Lung (tissue), 12 donors: Measurements from ENCODE around the gene HS3ST2. TPM values are rescaled to one million over a fixed set of nuclear protein-coding genes. Genes with fewer than 3 reads are reported as not detected.

ENCODE experiments used
- ATAC-seq: fragments of 200-7000 bp; cut with Tn5 transposase; one replicate; pipeline ENCODE4 v1.9.1; 2020; ENCODE audit warnings: moderate number of reproducible peaks; ENCODE audit not compliant: insufficient read depth, low FRiP score
- DNase-seq, 3 donors: peaks; one replicate each; pipeline ENCODE4 v3.0.0-alpha.2; 2013 to 2017
- H3K27ac ChIP-seq, 2 donors: one replicate each; pipeline ENCODE4 v1.5.1; 2013; ENCODE audit warnings: mild to moderate bottlenecking in 2 of 2, moderate library complexity in 2 of 2, control low read depth in 1 of 2, inconsistent platforms in 1 of 2, low read depth in 1 of 2, low read length in 1 of 2
- H3K27me3 ChIP-seq, 3 donors: one replicate each; pipeline ENCODE4 v1.5.1; 2013; ENCODE audit warnings: low read length in 2 of 3; ENCODE audit not compliant: control insufficient read depth in 3 of 3, insufficient read depth in 3 of 3
- H3K36me3 ChIP-seq, 4 donors: one replicate each; pipeline ENCODE4 v1.5.1; 2013; ENCODE audit warnings: low read length in 4 of 4, mild to moderate bottlenecking in 1 of 4, moderate library complexity in 1 of 4; ENCODE audit not compliant: control insufficient read depth in 4 of 4, insufficient read depth in 4 of 4
- H3K4me1 ChIP-seq, 5 donors: one replicate each; pipeline ENCODE4 v1.5.1; 2013; ENCODE audit warnings: low read length in 5 of 5, mild to moderate bottlenecking in 2 of 5, moderate library complexity in 1 of 5; ENCODE audit not compliant: control insufficient read depth in 5 of 5, insufficient read depth in 5 of 5
- H3K4me3 ChIP-seq: one replicate; pipeline ENCODE4 v1.5.1; 2013; ENCODE audit warnings: mild to moderate bottlenecking, control low read depth, moderate library complexity
- H3K9ac ChIP-seq, 2 donors: one replicate each; pipeline ENCODE4 v1.5.1; 2013; ENCODE audit warnings: low read length in 2 of 2, control low read depth in 1 of 2; ENCODE audit not compliant: insufficient read depth in 1 of 2
- H3K9me3 ChIP-seq, 4 donors: one replicate each; pipeline ENCODE4 v1.5.1; 2013; ENCODE audit warnings: low read length in 3 of 4, mild to moderate bottlenecking in 1 of 4, moderate library complexity in 1 of 4; ENCODE audit not compliant: control insufficient read depth in 4 of 4, insufficient read depth in 3 of 4
- WGBS, 2 donors: extraction: QIAGEN DNeasy Blood & Tissue Kit; methylation state at CpG; one replicate each; pipeline ENCODE4 v1.1.7; 2013; 5-methylcytosine and 5-hydroxymethylcytosine counted together
- polyA plus RNA-seq, 2 donors: library from polyadenylated mRNA; stranded (reverse); fragments of 200-250 nt; gene quantifications; one replicate each; pipeline ENCODE4 v1.2.1, GENCODE V29; 2013
- total RNA-seq, 2 donors: library from RNA; depleted of rRNA in 1 of 2; stranded (reverse); fragments of >200 nt in 1 of 2; gene quantifications; one replicate each; pipeline ENCODE4 v1.2.1, GENCODE V29; 2014 to 2021
- TF ChIP-seq, protein P1 (sequence below): IDR thresholded peaks from 2 replicates; pipeline ENCODE4 v1.5.1; 2012; ENCODE audit warnings: mild to moderate bottlenecking; ENCODE audit errors: control extremely low read depth, extremely low read depth
- donor health status: control.
- donor health status: control.
- donor health status: Bipolar disorder and iron deficiency.
- donor health status: healthy.
- donor health status: DM: yes; HTN: yes; CAD: no.

Gene HS3ST2
- total and polyA plus RNA-seq, 4 donors = 0.31 to 5.6 (median 1.3) TPM

DNA sequence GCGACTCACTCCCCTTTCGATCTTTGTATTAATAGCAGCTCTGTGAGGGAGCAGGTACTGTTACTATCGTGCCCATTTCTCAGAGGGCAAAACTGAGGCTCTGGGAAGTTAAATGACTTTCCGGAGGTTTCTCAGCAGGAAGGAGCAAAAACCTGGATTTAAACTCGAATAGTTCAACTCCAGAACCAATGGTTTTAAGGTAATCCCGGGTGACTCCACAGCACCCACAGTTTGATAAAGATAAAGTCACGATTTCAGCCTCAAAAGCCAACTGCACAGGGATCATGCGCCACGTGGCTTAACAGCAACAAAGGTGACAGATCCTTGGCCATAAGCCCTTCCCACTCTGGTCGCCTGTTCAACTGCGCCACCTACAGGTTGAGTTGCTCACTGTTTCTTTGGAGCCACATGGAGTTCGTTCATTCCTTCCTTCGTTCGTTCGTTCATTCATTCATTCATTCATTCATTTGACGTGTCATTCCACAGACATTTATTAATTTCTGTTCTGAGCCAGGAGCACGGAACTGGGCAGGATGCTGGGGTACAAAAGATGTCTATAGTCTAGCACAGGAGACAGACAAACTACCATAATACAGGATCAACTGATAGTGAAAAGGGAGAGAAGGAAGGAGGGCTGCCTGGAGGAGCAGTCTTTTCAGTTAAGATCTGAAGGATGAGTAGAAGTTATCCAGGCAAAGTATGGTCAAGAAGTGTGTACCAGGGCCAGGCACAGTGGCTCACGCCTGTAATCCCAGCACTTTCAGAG is 134.8 kb downstream of the HS3ST2 start:
- peak; percentile 29 to 39 (median 35) for DNase-seq
- ATAC-seq = peak; percentile 51
- TF ChIP-seq, protein P1, sequence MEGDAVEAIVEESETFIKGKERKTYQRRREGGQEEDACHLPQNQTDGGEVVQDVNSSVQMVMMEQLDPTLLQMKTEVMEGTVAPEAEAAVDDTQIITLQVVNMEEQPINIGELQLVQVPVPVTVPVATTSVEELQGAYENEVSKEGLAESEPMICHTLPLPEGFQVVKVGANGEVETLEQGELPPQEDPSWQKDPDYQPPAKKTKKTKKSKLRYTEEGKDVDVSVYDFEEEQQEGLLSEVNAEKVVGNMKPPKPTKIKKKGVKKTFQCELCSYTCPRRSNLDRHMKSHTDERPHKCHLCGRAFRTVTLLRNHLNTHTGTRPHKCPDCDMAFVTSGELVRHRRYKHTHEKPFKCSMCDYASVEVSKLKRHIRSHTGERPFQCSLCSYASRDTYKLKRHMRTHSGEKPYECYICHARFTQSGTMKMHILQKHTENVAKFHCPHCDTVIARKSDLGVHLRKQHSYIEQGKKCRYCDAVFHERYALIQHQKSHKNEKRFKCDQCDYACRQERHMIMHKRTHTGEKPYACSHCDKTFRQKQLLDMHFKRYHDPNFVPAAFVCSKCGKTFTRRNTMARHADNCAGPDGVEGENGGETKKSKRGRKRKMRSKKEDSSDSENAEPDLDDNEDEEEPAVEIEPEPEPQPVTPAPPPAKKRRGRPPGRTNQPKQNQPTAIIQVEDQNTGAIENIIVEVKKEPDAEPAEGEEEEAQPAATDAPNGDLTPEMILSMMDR = peak; percentile 55
- H3K4me1 ChIP-seq = peaks cover 0 to 3% (median 0%) of the 10 kb centered on the region in 5 donors
- no peak overlapping the region for H3K27ac ChIP-seq
- no peaks in the 10 kb centered on the region for H3K36me3 ChIP-seq
- no peak overlapping the region for H3K9ac ChIP-seq
- H3K9me3 ChIP-seq = peaks cover 0 to 1% (median 0%) of the 10 kb centered on the region in 4 donors
- peaks cover 3 to 28% (median 21%) of the 10 kb centered on the region in 3 donors for H3K27me3 ChIP-seq
- WGBS, 2 donors = 14% methylated on average over 18 of the region's 18 CpGs
- H3K4me3 ChIP-seq = no peak overlapping the region

DNA sequence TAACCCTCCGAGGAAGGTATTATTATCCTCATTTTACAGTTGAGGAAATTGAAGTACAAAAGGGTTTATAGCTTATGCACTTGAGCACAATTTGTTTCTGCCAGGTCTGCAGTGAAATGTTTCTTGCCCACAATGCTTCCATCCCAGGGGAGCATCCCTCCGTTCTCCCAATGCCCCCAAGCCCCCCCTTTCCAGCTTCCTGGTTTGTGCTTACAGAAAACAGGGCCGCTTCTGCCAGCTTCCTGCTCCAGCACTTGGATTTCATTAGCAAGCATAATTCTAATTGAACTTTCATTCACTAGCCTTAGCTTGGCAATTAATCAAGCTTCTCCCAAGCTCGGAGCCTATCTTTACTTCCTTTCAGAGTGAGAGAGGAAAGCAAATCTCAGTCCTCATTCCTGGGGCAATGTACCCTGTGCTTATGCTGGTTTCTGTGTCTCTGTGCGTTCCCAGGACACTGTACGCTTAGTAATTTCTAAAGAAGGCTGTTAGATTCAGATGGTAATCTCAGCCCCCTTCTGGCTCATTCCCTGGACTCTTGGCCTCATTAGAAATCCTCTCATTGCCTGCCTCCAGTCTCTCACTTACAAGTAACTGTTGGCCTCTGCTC is 141.6 kb downstream of the HS3ST2 start:
- DNase-seq = peak in 1 of 3 donors; percentile 1
- no peaks in the 10 kb centered on the region for H3K9me3 ChIP-seq
- no peaks in the 10 kb centered on the region for H3K36me3 ChIP-seq
- H3K27me3 ChIP-seq = peaks cover 0 to 5% (median 0%) of the 10 kb centered on the region in 3 donors
- no peak overlapping the region for H3K27ac ChIP-seq
- WGBS, 2 donors = 39 to 46% methylated on average over 6 of the region's 6 CpGs
- ATAC-seq = no peak
- no peak overlapping the region for H3K4me3 ChIP-seq
- TF ChIP-seq, protein P1 = no peak
- no peak overlapping the region for H3K9ac ChIP-seq
- H3K4me1 ChIP-seq = no peaks in the 10 kb centered on the region

DNA sequence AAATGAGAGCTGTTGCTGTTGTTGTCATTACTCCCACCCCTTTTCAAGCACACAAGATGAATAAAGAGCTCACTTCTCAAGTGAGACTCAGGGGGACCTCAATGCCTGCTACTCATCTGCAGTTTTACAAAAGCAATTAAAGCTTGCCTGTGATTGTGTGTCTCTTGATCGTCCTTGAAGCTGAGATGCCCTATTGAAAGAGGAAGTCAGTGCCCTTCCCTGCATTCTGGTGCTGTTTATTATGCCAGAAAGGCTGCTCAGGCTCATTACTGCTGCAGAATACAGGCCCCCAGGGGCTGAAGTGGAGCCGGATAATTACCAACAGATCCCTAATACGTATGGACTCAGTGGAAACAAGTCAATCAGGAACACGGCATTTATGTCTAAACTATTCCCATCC is 147.2 kb downstream of the HS3ST2 start:
- Histone ChIP-seq H3K4me1 (no peaks in the 10 kb centered on the region), H3K27me3 (peaks cover 0 to 4% (median 0%) of the 10 kb centered on the region in 3 donors), H3K9ac (no peak overlapping the region), H3K27ac (no peak overlapping the region), H3K36me3 (no peaks in the 10 kb centered on the region), H3K4me3 (no peak overlapping the region), H3K9me3 (peaks cover 0 to 5% (median 0%) of the 10 kb centered on the region in 4 donors)
- WGBS, 2 donors = 35 to 51% methylated on average over 4 of the region's 4 CpGs
- TF ChIP-seq, protein P1 = no peak
- no peak for ATAC-seq
- DNase-seq = no peak
